ENCODE results near the gene KCTD21.

Gene KCTD21

GRCh38 chr11:78171951-78172350, 16.5 kb downstream of the KCTD21 start:
- TF ChIP-seq CTCF (IDR thresholded peaks at IDR 0.05; ENCODE audit: borderline replicate concordance, insufficient read depth, low read depth, low read length): no peak
- H3K4me3 ChIP-seq (ENCODE audit: low read depth, low read length): no peak overlapping the region

GRCh38 chr11:78170874-78171549, 17.4 kb downstream of the KCTD21 start:
- no peak for TF ChIP-seq CTCF (IDR thresholded peaks at IDR 0.05; ENCODE audit: borderline replicate concordance, insufficient read depth, low read depth, low read length)
- no peak overlapping the region for H3K4me3 ChIP-seq (ENCODE audit: low read depth, low read length)

- no peak overlapping the region for H3K4me3 ChIP-seq (ENCODE audit: low read depth, low read length)
- TF ChIP-seq CTCF (IDR thresholded peaks at IDR 0.05; ENCODE audit: borderline replicate concordance, insufficient read depth, low read depth, low read length): no peak
These were observed 18.0 kb downstream of the KCTD21 start for GRCh38 chr11:78170413-78170812.

GRCh38 chr11:78168539-78169477, 19.6 kb downstream of the KCTD21 start:
- no peak overlapping the region for H3K4me3 ChIP-seq (ENCODE audit: low read depth, low read length)
- TF ChIP-seq CTCF (IDR thresholded peaks at IDR 0.05; ENCODE audit: borderline replicate concordance, insufficient read depth, low read depth, low read length): no peak

GRCh38 chr11:78166855-78167469, 21.5 kb downstream of the KCTD21 start:
- no peak for TF ChIP-seq CTCF (IDR thresholded peaks at IDR 0.05; ENCODE audit: borderline replicate concordance, insufficient read depth, low read depth, low read length)
- no peak overlapping the region for H3K4me3 ChIP-seq (ENCODE audit: low read depth, low read length)

GRCh38 chr11:78164471-78164870, 24.0 kb downstream of the KCTD21 start:
- TF ChIP-seq CTCF (IDR thresholded peaks at IDR 0.05; ENCODE audit: borderline replicate concordance, insufficient read depth, low read depth, low read length): no peak
- no peak overlapping the region for H3K4me3 ChIP-seq (ENCODE audit: low read depth, low read length)

Data from GM12875 (cell line).